Activated CD4-positive, alpha-beta T cell treated with anti-CD3 and anti-CD28 coated beads, Interleukin-2, amount 10 ng/mL, durations not matched to agents 24 days and 14 days (primary cell): ENCODE data around the gene CHI3L1. TPM values are rescaled to one million over a fixed set of nuclear protein-coding genes. Genes with fewer than 3 reads are reported as not detected.

ENCODE experiments used
- DNase-seq: peaks from one replicate; pipeline ENCODE4 v3.0.0; 2022
- H3K27ac Mint-ChIP-seq: one replicate; pipeline ENCODE4 v1.8.0; 2022; ENCODE audit warnings: mild to moderate bottlenecking, mixed read lengths
- H3K27me3 Mint-ChIP-seq: one replicate; pipeline ENCODE4 v1.8.0; 2022; ENCODE audit warnings: mixed read lengths
- H3K36me3 Mint-ChIP-seq: one replicate; pipeline ENCODE4 v1.8.0; 2022; ENCODE audit warnings: low read depth, mild to moderate bottlenecking, mixed read lengths
- H3K4me1 Mint-ChIP-seq: one replicate; pipeline ENCODE4 v1.8.0; 2021; ENCODE audit warnings: mixed read lengths
- H3K4me3 Mint-ChIP-seq: one replicate; pipeline ENCODE4 v1.8.0; 2022; ENCODE audit warnings: mild to moderate bottlenecking, moderate library complexity, mixed read lengths
- H3K9me3 Mint-ChIP-seq: one replicate; pipeline ENCODE4 v1.8.0; 2021; ENCODE audit warnings: mixed read lengths
- intact Hi-C: fragments of 100-400 bp; cut with micrococcal nuclease; formaldehyde crosslinking; loops from one replicate; pipeline ENCODE4 v1.15.1; 2023
- total RNA-seq: library from RNA; stranded (reverse); gene quantifications from 2 replicates; pipeline ENCODE4 v1.2.3, GENCODE V29; 2022

The CHI3L1 gene
- total RNA-seq, 1 donor from 2014 or later = not detected

DNA sequence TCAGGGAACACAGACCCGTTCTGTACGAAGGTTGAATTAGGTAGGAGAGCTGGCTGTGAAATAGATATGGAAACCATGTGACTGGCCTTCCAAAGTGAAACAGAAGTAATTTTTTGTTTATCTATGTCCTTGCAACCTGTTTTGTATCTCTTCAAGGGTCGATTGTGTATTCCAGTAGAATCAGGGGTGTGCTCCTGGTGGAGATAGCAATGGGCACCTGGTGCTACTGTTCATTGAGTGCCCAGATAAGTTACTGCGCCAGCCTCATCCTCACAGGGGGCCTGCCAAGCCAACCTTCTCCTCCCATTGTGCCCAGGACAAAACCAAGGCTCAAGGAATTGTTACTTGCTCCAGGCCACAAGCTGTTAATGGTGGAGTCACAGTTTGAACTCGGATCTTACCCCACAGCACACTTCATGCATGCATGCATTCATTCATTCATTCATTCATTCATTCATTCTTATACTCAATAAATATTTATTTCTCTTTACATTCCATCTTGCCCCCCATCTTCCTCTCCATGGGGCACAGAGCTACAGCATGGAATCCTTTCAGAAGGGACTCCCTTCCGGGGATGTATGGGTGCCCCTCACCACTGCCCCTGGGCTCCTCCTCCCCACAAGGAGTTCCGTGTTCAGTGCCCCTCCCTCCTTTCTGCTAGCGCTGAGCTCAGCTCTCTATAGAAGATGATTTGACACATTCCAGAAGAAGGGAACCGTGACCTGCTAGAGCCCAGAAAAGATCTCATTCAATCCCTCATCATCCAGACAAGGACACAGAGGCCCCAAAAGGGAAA lies 34.9 kb downstream of the CHI3L1 start:
- Mint-ChIP-seq H3K27ac (no peak overlapping the region), H3K36me3 (no peaks in the 10 kb centered on the region), H3K9me3 (no peaks in the 10 kb centered on the region), H3K4me1 (no peaks in the 10 kb centered on the region), H3K27me3 (peaks cover 3% of the 10 kb centered on the region), H3K4me3 (no peak overlapping the region)
- DNase-seq = no peak
- intact Hi-C loops = no loop called here

DNA sequence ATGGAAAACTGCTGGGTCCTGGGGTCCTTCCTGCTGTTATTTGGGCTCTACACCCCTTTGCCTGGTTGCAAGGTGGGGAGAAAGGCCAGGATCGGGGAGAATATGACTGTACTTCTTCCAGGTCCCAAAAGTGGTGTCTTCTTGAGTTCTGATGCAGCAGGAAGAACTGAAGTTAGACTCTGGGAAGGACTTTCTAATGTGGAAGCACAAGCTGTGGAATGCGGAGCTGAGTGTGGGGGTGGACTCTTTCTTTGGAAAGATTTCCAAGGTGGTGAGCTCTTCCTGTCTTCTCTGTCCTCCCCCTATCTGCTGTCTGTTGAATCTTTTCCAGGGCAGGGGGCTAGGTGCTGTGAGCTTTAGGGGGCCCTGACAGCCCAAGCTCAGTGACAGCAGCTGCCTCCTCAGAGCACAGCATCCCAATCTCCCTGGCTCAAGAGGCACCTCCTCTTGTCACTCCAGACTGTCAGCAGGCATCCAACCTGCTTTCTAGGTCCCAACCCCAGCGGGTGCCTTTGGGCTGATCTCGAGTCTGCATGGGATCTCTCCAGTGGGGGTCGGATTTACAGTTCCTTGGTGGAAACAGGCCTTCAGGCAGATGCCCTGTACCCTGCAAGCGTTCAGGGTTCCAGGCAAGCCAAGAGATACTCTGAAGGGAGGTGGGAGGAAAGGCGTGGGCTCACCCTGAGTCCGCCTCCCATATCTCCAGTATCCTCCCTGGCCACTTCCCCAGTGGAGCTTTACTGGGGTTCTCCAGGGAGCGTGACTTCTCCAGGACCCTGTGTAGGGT lies 35.8 kb downstream of the CHI3L1 start:
- Mint-ChIP-seq H3K4me1 (no peaks in the 10 kb centered on the region), H3K36me3 (no peaks in the 10 kb centered on the region), H3K9me3 (no peaks in the 10 kb centered on the region), H3K4me3 (no peak overlapping the region), H3K27ac (no peak overlapping the region), H3K27me3 (peaks cover 2% of the 10 kb centered on the region)
- DNase-seq = no peak
- intact Hi-C loops = no loop called here

DNA sequence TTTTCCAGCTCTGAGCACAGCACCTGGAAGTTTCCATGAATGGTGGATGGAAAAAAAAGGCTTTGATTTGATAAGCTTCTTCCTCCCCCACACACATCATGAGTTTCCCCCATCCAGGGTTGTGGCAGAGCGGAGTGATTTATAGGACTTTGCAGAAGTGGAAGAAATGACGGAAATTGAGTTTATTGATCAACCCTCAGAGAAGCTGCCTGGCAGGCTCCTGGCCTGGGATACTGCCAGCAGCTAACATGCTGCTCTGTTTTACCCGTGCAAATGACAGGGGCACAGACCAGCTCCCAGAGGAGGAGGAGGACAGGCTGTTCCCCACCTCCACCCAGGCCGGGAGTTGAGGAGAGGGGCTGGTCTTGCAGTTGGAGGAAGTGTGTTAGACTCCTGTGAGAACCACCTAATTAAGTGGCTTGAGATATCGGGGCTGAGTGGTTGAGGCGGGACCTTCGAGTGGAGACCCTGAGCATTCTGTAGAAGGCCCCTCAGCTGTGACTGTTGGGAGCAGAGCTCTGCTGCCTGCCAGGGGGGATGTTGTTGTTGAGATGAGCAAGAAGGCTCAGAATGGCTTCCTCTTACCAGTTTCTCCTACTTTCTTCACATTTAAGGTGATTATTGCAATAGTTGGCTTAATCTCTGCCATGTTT lies 37.2 kb downstream of the CHI3L1 start:
- no peak for DNase-seq
- intact Hi-C loops = no loop called here
- no peaks in the 10 kb centered on the region for H3K4me1 Mint-ChIP-seq
- no peak overlapping the region for H3K27ac Mint-ChIP-seq
- no peak overlapping the region for H3K4me3 Mint-ChIP-seq
- no peaks in the 10 kb centered on the region for H3K9me3 Mint-ChIP-seq
- peaks cover 2% of the 10 kb centered on the region for H3K27me3 Mint-ChIP-seq
- H3K36me3 Mint-ChIP-seq = no peaks in the 10 kb centered on the region

DNA sequence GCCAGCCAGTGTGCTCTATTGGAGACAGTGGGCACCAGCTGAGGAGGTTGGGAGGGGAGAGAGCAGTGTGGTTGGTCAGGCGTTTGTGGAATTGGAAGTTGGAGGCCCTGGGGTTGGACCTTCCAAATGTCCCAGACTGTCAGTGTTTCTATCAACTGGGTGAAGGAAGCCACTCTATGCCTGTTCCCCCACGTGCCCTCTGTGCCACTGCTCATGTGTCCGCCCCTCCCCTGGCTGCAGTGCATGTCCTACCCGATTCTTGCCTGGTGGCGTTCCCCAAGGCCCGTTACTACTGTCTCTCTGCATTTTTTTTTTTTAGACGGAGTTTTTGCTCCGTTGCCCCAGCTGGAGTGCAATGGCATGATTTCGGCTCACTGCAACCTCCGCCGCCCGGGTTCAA lies 37.9 kb downstream of the CHI3L1 start:
- Mint-ChIP-seq H3K27ac (no peak overlapping the region), H3K36me3 (no peaks in the 10 kb centered on the region), H3K9me3 (no peaks in the 10 kb centered on the region), H3K4me3 (no peak overlapping the region), H3K27me3 (peaks cover 2% of the 10 kb centered on the region), H3K4me1 (no peaks in the 10 kb centered on the region)
- DNase-seq = no peak
- intact Hi-C loops = no loop called here

DNA sequence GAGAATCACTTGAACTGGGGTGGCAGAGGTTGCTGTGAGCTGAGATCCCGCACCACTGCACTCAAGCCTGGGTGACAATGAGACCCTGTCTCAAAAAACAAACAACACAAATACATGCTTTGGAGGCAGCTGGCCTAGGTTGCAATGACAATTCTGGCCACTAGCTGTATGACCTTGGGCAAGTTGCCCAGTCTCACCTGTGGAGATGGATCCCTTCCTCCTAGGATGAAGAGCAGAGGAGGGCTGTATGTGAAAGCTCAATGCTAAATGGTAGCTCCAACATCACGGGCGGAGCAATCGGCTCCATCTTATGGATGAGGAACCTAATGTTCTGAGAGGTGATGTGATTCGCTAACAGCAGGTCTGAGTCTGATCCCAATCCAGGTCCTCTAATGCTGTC lies 38.4 kb downstream of the CHI3L1 start:
- H3K9me3 Mint-ChIP-seq = no peaks in the 10 kb centered on the region
- H3K4me1 Mint-ChIP-seq = no peaks in the 10 kb centered on the region
- no peak for DNase-seq
- H3K27ac Mint-ChIP-seq = no peak overlapping the region
- H3K27me3 Mint-ChIP-seq = peaks cover 2% of the 10 kb centered on the region
- H3K4me3 Mint-ChIP-seq = no peak overlapping the region
- no peaks in the 10 kb centered on the region for H3K36me3 Mint-ChIP-seq
- intact Hi-C loops = no loop called here

DNA sequence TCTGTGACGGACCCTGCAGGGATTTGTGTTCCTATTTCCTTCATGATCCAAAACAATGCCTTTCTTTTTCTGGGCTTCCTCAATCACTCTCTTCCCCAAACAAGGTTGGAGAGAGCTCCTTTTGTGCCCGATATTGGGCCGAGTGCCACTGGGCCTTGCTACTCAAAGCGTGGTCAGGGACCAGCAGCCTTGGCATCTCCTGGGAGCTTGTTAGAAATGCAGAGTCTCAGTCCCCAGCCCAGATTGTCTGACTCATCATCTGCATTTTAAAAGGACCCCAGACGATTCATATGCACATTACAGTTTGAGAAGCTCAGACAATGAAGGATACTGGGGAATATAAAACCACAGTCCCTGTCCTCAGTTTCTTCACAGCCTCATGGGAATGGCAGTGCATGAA lies 39.1 kb downstream of the CHI3L1 start:
- no peaks in the 10 kb centered on the region for H3K36me3 Mint-ChIP-seq
- DNase-seq = no peak
- peaks cover 2% of the 10 kb centered on the region for H3K27me3 Mint-ChIP-seq
- H3K4me1 Mint-ChIP-seq = no peaks in the 10 kb centered on the region
- H3K27ac Mint-ChIP-seq = no peak overlapping the region
- intact Hi-C loops = no loop called here
- no peaks in the 10 kb centered on the region for H3K9me3 Mint-ChIP-seq
- no peak overlapping the region for H3K4me3 Mint-ChIP-seq

DNA sequence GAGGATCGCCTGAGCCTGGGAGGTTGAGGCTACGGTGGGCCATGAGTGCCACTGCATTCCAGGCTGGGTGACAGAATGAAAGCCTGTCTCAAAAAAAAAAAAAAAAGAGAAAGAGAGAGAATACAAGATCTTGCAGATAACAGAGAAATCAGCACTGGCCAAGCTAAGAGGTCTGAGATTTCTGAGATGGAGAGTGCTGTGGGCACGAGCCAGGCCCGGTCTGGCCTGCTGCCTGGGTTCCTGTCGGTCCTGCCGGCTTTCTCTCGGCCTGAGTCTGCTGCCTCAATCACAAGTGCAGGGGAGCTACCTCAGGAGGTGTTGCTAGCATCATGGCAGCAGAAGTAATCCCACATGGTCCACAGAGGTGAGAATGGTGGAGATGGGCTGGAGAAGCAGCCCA lies 40.0 kb downstream of the CHI3L1 start:
- no peak overlapping the region for H3K27ac Mint-ChIP-seq
- intact Hi-C loops = no loop called here
- DNase-seq = no peak
- H3K36me3 Mint-ChIP-seq = no peaks in the 10 kb centered on the region
- H3K4me3 Mint-ChIP-seq = no peak overlapping the region
- no peaks in the 10 kb centered on the region for H3K9me3 Mint-ChIP-seq
- H3K27me3 Mint-ChIP-seq = peaks cover 2% of the 10 kb centered on the region
- no peaks in the 10 kb centered on the region for H3K4me1 Mint-ChIP-seq

DNA sequence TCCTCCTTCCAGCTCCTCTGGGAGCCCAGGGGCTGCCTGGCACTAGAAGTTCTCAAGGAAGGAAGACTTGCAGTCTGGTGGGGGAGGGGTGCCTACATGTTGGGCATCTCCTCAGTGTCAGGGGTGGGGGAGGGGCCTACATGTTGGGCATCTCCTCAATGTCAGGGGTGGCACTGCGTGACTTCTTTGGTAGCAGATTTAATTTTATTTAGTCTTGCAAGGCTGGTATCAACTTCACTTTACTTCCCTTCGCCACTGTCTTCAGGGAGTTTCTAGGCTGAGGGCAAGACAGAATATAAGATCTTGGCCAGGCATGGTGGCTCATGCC lies 40.5 kb downstream of the CHI3L1 start:
- Mint-ChIP-seq H3K9me3 (no peaks in the 10 kb centered on the region), H3K4me3 (no peak overlapping the region), H3K27ac (no peak overlapping the region), H3K27me3 (peaks cover 2% of the 10 kb centered on the region), H3K36me3 (no peaks in the 10 kb centered on the region), H3K4me1 (no peaks in the 10 kb centered on the region)
- intact Hi-C loops = no loop called here
- DNase-seq = no peak

DNA sequence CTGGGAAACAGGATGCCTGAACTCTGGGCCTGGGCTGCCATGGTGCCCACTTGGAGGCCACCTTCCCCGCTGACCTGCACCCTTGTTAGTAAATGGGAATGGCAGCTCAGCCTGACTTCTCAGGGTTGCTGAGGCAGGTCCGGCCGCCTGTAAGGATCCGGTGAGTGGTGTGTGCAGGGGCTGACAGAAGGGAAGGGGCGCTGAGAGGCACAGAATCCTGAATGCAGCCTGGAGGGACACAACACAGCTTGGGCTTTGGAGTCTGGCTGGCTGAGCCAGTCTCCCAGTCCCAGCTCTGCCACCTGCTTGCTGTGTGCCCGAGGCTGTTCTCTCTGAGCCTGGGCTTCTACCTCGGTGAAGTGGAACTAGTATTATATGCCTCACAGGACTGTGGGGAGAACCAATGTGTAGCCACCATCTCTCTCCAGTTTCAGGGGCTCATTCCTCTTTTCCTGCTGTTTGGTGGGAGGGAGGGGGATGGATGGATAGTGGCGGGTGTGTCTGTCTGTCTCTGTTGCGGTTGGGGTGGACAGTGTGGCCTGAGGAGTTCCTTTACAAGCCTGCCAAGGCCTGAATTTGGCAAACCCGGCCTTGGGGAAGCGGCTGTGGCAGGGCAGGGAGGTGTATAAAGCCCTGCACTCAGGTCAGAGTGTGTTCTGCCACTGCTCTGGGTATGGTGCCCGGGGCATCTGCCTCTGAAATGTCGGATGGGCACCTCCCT lies 41.0 kb downstream of the CHI3L1 start:
- no peak overlapping the region for H3K27ac Mint-ChIP-seq
- no peaks in the 10 kb centered on the region for H3K4me1 Mint-ChIP-seq
- DNase-seq = no peak
- no peak overlapping the region for H3K4me3 Mint-ChIP-seq
- intact Hi-C loops = no loop called here
- no peaks in the 10 kb centered on the region for H3K9me3 Mint-ChIP-seq
- no peaks in the 10 kb centered on the region for H3K27me3 Mint-ChIP-seq
- H3K36me3 Mint-ChIP-seq = no peaks in the 10 kb centered on the region

DNA sequence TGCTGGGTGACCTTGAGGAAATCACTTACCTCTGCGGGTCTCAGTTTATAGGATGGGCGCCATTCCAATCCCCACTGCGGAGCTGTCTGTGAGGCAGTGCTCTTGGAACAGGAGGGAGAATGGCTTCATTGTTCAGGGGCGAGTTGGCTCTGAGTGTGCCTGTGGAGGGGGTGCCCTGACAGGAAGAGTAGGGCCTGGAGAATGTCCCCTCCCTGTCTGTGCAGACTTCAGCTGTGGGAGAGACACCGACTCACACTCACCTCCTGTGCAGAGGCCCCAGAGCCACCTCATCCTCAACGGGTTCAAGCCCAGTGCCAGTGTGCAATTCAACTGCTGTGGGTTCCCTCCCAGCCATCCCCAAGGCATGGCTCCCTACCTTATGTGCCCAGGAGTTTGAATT lies 41.8 kb downstream of the CHI3L1 start:
- intact Hi-C loops = no loop called here
- H3K27me3 Mint-ChIP-seq = no peaks in the 10 kb centered on the region
- H3K4me1 Mint-ChIP-seq = no peaks in the 10 kb centered on the region
- H3K27ac Mint-ChIP-seq = no peak overlapping the region
- no peak for DNase-seq
- H3K36me3 Mint-ChIP-seq = no peaks in the 10 kb centered on the region
- H3K9me3 Mint-ChIP-seq = no peaks in the 10 kb centered on the region
- no peak overlapping the region for H3K4me3 Mint-ChIP-seq

DNA sequence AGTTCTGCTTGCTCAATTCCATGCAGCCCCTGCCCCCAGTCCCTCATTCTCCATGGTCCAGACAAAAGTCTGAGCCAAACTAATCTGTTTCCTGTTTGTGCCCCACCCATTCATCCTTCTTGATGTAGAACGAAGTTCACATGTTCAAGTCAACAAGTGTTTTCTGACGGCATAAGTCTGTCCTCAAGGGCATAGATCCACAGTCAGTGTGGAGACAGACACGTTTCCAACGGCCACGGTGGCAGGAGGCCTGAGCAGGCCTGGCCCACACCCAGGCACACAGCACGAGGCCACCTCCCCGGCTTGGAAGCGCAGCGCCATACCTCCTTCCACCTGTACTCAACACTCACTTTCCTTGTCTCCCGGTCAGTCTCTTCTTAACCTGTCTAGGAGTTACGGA lies 42.9 kb downstream of the CHI3L1 start:
- no peaks in the 10 kb centered on the region for H3K36me3 Mint-ChIP-seq
- DNase-seq = no peak
- no peak overlapping the region for H3K27ac Mint-ChIP-seq
- no peak overlapping the region for H3K4me3 Mint-ChIP-seq
- H3K9me3 Mint-ChIP-seq = no peaks in the 10 kb centered on the region
- H3K4me1 Mint-ChIP-seq = no peaks in the 10 kb centered on the region
- intact Hi-C loops = no loop called here
- H3K27me3 Mint-ChIP-seq = no peaks in the 10 kb centered on the region

DNA sequence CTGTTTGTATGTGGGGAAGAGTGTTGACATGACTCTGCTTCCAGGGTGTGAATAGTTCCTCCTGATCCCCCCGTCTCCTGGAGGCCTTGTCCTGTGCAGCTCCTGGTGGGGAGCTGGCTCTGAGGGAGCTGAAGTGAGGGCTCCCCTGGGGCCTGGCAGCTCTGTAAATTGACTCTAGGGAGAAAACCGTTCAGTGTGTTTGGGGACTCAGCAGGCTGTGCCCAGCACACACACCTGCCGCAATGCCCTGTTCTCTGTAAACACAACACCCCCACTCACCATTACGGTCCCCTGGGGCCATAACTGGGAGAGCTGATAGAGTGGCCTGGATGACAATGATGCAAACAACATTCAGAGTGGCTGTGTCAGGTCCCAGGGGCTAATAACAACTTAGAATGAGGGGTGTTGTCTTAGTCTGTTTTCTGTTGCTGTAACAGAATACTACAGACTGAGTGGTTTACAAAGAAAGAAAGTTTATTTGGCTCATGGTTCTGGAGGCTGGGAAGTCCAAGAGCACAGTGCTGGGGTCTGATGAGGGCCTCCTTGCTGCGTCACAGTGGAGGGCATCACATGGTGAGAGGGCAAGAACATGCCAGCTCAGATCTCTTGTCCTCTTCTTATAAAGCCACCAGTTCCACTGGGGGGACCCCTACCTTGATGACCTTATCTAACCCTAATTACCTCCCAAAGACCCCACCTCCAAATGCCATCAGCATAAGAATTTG lies 43.7 kb downstream of the CHI3L1 start:
- Mint-ChIP-seq H3K27ac (no peak overlapping the region), H3K27me3 (no peaks in the 10 kb centered on the region), H3K4me3 (no peak overlapping the region), H3K9me3 (no peaks in the 10 kb centered on the region), H3K36me3 (no peaks in the 10 kb centered on the region), H3K4me1 (no peaks in the 10 kb centered on the region)
- DNase-seq = no peak
- intact Hi-C loops = no loop called here

DNA sequence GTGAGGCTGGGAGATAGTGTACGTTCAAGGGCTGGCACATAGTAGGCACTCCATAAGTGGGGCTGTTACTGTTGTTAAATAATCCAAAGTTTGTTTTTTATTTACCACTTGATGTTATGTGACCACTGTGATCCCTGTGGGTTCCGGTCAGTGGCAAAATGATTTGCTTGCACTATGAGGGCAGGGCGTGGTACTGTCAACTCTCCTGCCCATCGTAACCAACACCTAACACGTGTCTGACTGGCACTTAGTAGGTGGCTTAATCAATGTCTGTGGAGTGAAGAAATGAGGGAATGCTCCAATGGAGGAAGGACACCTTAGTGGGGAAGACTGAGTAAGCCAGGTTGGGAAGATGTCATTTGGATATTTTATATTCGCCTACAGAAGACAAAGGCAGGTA lies 44.4 kb downstream of the CHI3L1 start:
- DNase-seq = no peak
- Mint-ChIP-seq H3K4me3 (no peak overlapping the region), H3K27me3 (peaks cover 3% of the 10 kb centered on the region), H3K27ac (no peak overlapping the region), H3K9me3 (no peaks in the 10 kb centered on the region), H3K4me1 (no peaks in the 10 kb centered on the region), H3K36me3 (no peaks in the 10 kb centered on the region)
- intact Hi-C loops = no loop called here
